Dermis blood vessel endothelial cell (primary cell): ENCODE results near the gene NEK7. TPM values are rescaled to one million over a fixed set of nuclear protein-coding genes. Genes with fewer than 3 reads are reported as not detected.
"Not testable (repeated sequence)": the region's sequence is repeated elsewhere in the genome, so short reads cannot be mapped to it uniquely, and the experiment has no call there.

ENCODE experiments used
- DNase-seq: peaks from one replicate; pipeline ENCODE4 v3.0.0; 2010
- total RNA-seq: library from RNA; depleted of rRNA; stranded (reverse); fragments of >200 nt; gene quantifications from 2 replicates; pipeline ENCODE4 v1.2.3, GENCODE V29; 2014

The NEK7 gene
- total RNA-seq, 1 donor from 2014 or later, result 68.1 TPM

DNA sequence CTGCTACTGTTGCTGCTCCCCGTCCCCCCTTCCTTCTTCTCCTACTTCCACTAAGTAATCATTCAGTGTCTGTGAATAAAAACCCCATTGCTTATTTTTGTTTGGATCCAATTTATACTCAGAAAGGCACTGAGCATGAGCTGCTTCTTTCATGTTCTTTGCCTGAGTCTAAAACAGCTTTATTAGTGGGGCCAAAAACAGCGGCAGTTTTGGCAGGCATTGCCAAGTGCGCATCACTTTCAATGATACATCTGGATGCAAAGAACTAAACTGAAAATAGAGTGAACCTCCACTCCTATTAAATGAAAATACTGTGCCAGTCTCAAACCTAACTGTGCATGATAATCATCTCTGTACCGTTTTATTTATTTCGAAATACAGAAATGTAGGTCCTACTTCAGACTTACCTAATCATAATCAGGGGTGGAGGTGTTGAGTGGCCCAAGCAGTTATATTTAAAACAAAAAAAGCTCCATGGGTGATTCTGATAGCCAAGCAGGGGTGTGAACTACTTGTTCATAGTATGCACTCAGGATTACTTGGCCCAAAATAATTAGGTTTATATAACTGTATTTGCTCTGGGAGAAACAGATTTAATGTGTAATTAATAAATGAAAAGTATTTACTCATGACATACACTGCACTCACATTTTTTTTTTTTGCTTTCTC lies 48.4 kb downstream of the NEK7 start:
- no peak for DNase-seq

DNA sequence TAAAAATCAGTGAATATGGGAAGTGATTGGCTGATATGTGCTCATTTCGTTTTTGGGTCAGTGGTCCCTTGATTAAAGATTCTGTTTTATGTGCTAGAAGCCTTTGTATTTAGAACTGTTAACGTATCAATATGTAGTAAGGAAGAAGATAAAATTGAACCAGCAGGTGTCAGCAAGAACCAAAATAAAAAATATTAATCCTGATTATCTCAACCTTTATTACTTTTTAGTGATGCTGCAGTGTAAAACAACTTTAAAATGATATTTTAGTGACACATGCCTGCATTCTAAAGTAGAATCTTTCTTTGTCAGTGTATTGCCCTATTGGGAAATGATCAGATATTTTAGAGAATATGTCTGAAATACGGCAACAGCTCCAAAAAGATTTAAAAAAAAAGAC lies 49.5 kb downstream of the NEK7 start:
- no peak for DNase-seq

DNA sequence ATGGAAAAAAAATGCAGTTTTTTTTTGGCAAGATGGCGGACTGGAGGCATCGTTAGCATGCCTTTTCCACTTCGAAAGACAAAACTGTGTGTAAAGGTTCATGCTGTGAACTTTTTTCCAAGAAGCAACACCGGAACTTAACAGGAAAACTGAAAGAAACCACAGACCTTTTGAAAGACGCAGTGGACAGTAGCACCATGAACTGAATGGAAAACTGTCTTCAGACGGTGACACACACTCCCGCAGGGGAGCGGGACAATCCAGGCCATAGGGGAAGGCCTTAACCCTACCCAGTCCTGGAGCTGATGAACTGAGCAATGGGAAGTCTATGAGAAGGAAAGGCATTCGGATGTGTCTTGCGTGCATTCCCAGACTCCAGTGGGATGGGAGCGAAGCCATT lies 54.9 kb downstream of the NEK7 start:
- DNase-seq, result no peak

DNA sequence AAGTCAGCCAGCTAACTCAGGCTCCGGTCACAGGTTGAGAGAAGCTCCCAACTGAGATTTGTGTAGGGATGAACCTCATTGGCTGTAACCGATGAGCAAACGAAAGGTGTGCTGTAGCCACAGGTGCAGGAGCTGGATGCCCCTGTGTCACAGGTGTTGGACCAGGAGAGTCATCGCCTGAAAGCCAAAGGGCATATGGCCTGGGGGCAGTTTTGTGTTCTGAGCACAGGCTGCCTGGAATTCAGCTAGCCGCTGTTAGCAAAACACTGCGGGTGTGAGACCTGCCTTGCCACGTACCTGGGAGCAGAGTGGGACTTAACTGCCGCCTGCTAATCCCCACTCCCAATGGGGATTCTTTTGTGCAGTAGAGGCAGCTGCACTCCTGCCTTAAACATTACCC lies 55.3 kb downstream of the NEK7 start:
- no peak for DNase-seq

DNA sequence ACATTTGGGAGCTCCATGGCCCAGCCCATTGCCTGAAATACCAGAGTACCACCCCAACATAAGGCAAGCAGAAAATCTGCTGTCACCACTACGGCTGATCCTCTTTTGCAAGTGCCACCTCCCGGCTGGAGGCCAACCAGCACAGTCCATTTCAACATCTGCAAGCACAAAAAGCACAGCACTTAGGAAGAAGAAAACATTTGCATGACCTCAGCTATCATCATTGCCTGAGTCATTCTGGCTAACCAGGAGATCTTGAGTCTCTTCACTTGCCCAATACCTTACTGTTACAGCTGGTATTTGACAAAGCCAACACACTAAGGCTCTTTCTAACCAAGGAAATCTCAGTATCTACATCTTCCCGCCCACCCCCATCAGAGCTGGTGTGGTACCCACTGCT lies 55.9 kb downstream of the NEK7 start:
- DNase-seq, result no peak

DNA sequence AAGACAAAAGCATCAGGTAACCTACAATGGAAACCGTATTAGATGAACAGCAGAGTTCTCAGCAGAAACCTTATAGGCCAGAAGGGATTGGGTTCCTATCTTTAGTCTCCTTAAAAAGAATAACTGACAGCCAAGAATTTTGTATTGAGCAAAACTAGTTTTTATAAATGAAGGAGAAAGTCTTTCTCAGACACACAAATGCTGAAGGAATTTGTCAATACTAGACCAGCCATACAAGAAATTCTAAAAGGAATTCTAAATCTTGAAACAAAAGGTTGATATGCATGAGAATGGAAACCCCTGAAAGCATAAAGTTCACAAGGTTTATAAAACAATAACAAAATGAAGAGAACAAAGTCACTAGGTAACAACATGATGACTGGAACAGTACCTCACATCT lies 58.1 kb downstream of the NEK7 start:
- no peak for DNase-seq

DNA sequence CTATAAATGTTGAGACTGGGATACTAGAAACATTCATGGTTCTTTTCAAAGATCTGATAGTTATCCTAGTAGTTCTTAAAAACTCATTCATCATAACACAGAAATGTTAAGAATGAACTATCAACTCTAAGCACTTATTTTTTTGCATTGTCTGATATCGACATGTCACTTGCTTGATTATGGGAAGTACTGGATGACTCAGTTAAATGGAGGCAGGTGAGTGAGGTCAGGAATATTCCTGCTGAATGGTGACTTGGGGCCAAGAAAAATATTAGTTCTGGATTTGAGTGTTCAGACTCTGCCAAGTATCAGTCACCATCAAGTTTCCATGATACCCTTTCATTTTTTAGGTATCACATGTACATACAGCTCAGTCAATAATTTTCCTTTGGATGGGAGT lies 63.6 kb downstream of the NEK7 start:
- DNase-seq, result peak; percentile 98

DNA sequence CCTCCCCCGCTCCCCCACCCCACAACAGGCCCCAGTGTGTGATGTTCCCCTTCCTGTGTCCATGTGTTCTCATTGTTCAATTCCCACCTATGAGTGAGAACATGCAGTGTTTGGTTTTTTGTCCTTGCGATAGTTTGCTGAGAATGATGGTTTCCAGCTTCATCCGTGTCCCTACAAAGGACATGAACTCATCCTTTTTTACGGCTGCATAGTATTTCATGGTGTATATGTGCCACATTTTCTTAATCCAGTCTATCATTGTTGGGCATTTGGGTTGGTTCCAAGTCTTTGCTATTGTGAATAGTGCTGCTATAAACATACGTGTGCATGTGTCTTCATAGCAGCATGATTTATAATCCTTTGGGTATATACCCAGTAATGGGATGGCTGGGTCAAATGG lies 70.2 kb downstream of the NEK7 start:
- DNase-seq, result not testable (repeated sequence)

DNA sequence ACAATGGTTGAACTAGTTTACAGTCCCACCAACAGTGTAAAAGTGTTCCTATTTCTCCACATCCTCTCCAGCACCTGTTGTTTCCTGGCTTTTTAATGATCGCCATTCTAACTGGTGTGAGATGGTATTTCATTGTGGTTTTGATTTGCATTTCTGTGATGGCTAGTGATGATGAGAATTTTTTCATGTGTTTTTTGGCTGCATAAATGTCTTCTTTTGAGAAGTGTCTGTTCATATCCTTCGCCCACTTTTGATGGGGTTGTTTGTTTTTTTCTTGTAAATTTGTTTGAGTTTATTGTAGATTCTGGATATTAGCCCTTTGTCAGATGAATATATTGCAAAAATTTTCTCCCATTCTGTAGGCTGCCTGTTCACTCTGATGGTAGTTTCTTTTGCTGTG lies 70.7 kb downstream of the NEK7 start:
- not testable (repeated sequence) for DNase-seq

DNA sequence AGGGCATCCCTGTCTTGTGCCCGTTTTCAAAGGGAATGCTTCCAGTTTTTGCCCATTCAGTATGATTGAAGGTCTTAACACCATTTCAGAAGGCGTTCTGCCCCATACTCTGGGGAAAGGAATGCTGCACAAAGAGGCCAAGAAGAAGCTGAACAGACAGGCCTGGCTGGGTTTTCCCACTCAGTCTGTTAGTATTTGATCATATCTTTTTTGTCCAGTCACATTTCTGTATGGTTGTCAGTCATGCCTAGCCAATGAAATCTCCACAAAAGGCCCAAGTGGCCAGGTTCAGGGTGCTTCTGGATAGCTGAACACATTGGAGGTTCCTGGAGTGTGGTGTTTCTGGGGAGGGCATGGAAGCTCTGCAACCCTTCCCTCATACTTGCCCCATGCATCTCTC lies 72.1 kb downstream of the NEK7 start:
- DNase-seq, result no peak

DNA sequence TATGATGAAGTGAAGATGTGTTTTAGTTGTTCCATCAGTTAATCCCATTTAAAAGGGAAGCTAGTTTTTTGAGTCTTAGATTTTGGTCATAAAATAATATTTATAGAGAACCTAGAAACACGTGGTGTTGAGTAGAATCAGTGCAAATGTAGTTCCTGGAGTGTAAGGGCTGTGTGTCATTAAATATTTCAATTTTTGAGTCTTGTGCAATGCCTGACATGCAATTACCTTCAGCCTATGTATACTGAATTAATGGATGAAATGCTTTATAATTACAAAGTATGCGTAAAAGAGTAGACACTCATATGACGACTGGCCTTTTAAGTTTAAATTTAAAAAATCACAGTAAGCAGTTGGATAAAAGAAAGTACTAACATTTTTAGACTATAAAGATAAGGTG lies 75.0 kb downstream of the NEK7 start:
- no peak for DNase-seq

DNA sequence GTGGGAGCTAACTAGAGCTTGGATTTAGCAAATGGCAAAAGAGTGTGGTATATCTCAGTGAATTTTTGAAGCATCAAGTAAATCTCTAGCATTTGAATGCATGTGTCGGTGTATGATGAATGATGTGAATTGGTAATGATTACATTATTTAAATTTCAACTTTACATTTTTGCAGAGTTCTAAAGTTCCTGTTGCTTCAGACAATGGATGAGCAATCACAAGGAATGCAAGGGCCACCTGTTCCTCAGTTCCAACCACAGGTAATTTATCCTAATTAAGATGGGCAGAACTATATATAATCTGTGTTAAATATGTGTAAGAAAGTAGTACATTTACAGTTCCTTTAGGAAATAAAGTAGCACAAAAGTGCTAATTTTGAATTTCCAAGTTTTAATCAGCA lies 75.6 kb downstream of the NEK7 start:
- DNase-seq, result no peak

DNA sequence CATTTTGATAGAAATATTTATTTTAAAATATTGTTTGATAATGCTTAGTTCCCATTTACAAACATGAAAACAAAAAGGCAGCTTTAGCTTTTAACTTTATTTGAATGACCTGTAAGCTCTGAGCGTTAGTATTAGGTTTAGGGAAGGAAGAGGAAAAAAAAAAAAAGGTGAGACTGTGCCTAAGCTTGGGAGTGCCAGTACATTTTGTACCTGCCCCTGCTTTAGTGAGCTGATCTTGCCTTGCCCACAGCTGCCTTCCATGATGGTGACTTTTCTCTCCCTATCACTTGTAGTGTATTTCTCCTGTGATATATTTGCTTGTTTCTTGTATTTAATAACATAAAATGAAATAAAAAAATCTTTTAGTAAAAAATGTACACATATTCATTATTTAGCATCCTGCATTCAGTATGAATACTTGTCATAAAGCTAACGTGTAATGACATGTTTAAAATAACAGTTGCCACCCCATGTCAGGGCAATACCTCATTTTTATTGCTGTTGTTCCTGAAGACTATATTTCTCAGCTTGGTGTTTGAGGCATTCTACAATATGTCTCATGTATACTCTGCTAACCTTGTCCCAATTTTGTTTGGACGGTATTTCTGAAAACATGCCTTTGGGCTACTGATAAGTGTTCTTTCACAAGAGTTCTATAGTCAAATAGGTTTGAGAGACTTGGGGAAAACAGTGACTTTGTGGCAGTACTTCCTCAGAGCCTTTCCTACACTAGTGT lies 76.3 kb downstream of the NEK7 start:
- DNase-seq, result no peak

DNA sequence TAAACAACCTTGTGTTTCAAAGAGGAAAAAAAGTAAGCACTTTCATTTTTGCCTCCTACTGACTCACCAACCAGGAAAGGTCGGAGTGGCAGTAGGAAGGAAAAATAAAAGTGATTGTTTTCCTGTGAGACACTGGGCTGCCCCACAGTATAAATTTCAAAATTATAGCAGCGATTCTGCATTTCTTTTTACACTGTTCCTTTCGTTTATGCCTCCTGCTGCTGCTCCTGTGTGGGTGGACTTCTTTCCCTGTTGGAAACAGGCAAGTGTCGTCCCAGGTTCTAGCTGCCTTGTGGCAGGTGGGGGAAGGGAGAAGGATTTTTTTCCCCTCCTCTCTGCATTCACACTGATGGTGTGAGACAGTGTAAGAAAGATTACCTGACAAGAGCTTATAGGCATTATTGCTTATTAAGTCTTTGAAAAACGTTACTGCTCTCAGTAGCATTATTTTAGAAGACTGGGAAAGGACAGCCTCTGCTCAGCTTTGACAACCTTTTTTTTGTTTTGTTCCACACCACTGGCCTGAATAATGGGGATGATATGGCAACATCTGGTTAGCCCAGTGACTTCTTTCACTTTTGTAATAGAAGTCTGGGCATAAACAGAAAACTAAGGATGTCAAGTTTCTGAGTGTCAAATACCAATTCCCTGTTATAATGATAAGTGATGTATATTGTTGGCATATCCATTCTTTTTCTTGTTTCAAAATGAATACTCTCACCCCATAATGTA lies 77.9 kb downstream of the NEK7 start:
- DNase-seq, result peak; percentile 62

DNA sequence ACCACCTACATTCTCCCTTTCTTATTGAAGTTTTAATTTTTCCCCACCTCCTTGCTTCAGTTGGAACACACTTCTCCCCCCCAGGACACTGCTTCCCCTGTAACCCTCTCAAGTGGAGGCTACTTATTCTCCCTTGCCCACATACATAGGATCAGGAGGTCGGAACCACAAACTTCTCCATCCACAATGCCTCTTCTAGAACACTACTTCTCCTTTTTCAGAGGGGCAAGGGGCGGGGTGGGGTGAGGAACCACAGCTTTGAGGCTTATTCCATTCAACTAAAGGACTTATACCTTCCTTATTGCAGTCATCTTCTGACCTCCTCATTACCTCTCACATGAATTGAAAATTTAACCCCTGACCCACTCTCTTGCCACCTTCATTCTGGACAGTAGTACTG lies 81.3 kb downstream of the NEK7 start:
- no peak for DNase-seq

DNA sequence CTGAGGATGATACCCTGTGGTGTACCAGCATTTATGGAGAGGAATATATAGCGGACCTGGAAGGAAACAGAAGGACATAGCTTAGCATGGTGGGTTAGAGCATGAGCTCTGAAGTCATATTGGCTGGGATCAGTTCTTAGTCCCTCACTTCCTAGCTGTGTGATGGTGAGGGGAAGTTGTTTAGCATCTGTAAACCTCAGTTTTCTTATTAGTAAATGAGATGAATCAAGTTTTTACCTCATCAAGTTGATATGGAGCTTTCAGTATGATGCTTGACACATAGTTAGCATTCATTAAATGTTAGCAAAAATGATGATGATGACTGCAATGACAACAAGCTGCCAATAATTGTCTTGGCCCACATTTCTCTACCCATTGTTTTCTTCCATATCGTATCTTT lies 84.8 kb downstream of the NEK7 start:
- DNase-seq, result no peak

DNA sequence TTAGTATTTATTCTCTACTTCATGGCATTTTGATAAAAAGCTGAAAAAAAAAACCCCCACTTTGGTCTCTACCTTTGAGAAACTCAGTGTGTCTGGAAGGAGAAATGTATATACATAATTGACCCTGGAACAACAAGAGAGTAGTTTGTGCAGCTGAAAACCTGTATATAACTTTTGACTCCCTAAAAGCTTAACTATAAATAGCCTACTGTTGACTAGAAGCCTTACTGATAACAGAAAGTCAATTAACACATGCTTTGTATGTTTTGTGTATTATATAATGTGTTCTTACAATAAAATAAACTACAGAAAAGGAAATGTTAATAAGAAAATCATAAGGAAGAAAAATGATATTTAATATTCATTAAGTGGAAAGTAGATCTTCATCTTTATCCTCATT lies 88.0 kb downstream of the NEK7 start:
- no peak for DNase-seq

DNA sequence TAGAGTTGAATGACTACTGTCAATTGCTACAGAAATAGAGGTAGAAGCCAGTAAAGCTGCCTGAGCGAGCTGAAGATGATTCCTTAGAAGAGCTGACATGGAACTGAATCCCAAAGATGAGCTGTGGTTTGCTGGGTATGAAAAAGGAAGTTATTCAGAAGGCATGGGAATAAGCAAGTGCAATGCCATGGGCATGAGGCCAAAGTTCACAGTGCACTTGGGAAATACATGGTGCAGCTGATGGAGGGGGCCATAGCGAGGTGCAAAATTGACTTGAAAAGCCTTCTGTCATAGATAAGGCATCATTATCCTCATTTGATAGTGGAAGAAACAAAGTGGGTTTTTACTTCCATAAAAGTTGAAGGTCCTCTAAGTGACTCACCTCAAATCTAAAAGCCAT lies 88.6 kb downstream of the NEK7 start:
- DNase-seq, result no peak

DNA sequence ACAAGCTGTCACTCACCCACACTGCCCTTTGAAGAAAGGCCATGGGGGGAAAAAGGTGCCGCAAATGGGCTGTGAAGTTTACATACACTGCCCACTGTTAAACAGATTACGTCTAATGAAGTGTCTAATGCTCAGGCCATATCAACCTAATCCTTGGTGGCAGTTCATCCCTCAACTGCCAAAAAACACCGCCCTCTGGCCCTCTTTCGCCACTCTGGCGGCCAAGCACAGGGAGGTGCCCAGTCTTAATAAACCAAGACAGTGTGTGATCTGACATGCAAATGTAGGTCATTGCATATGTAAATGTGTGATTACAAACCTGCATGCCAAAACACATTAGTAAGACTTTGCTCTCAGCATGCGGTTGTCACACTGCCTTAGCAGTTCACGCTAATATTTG lies 89.5 kb downstream of the NEK7 start:
- no peak for DNase-seq

DNA sequence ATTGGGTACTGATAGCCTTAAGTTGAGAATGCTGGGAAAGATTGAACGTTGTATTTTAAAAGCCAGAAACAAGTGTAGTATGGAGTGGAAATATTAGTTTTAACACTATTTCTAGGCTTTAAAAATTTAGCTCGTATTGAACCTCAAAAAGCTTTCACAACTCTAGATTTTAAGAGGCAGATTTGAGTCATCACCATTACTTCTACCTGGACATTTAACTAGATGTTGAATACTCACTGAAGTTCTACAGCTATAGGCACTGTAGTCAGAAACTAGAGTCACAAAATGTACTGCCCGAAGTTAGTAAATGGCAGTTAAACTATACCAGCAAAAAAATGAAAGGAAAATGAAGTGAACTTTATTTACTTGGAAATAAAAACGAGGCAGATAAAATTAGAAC lies 96.5 kb downstream of the NEK7 start:
- no peak for DNase-seq

DNA sequence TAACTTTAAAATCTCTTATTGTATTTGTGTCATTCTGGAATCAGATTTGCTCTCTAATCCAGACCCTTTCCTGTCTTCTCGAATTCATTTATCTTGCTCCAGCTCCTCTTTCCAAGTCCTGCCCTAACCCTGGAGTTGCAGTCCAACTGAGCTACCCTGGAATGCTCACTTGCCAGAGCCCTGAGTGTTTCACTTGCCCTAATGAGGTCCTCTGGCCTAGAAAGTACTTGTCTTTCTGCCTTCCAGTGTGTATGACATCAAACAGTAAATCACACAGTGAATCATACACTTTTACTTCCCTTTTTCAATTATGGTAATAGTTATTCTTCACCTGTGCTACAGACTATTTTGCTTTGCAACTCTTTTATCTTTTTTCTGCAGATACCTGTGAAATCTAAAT lies 96.9 kb downstream of the NEK7 start:
- DNase-seq, result peak; percentile 46

DNA sequence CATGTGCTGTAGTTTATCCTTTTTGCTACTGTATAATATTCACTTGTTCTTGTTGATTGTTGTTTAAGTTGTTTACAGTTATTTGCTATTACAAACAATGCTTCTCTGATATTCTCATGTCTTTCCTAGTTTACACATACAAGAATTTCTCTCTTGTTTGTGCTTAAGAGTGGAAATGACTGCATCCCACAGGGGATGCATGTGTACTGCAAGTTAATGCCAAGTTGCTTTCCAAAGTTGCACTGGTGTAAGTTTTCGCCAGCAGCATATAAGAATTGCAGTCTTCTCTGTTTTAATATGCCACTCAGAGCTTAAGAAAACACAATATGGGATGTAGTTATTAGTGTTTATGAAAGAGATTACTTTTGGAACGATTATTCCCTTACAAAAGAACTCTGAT lies 97.7 kb downstream of the NEK7 start:
- DNase-seq, result peak; percentile 28

DNA sequence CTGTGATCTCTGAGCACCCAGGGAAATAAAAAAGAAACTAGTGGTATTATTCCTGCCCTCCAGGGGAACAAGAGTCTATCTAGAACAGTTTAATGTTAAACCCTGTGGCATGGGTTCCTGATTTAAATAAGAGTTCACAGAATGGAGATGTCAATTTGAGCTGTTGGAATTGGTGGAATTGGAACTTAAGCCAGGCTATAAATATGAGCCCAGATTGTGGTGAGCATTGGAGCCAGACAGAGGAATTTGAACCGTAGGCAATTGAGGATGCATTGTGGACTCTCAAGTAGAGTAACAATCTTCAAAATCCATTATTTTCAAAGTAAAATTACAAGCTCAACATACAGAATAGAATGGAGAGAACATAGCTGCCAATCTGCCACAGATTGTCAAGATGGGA lies 98.2 kb downstream of the NEK7 start:
- DNase-seq, result no peak

DNA sequence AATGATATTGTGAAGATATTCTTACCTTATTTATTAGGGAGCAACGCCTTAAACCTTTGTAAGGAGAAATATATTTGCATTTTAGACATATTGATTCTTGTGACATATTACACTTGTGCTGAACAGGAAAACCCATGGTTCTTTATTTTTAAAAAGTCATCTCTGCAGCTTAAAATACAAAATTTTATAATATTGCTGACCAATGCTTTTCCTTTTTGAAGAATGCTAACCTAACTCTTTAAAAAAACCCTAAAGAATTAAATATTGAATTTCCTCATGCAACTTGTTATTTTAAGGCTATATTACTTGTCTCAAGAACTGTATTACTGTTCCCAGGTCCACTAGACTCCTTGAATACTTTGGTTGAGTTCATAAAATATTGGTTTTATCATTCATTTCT lies 99.0 kb downstream of the NEK7 start:
- DNase-seq, result no peak
